Transverse colon (tissue), 4 donors: ENCODE data around the gene KHDC4. TPM values are rescaled to one million over a fixed set of nuclear protein-coding genes. Genes with fewer than 3 reads are reported as not detected.

Source experiments
- DNase-seq: peaks from one replicate; pipeline ENCODE4 v3.0.0-alpha.2; 2019
- H3K27ac ChIP-seq, 4 donors: fragments of 200-600 bp; sonication (generic); 2 replicates each; pipeline ENCODE4 v1.5.1; 2016 to 2018; ENCODE audit warnings: inconsistent platforms in 4 of 4
- H3K27me3 ChIP-seq: fragments of 200-600 bp; sonication (generic); 2 replicates; pipeline ENCODE4 v1.5.1; 2017; ENCODE audit warnings: inconsistent platforms
- H3K36me3 ChIP-seq, 4 donors: fragments of 200-600 bp; sonication (generic); 2 replicates each; pipeline ENCODE4 v1.5.1; 2017 to 2019; ENCODE audit warnings: inconsistent platforms in 4 of 4
- H3K4me1 ChIP-seq, 4 donors: fragments of 200-600 bp; sonication (generic); 2 replicates each; pipeline ENCODE4 v1.5.1; 2017 to 2020; ENCODE audit warnings: inconsistent platforms in 4 of 4
- H3K4me3 ChIP-seq, 4 donors: fragments of 200-600 bp; sonication (generic); 1 replicate in 1 of 4; 2 replicates in 3 of 4; pipeline versions ENCODE4 v1.5.1 to v1.6.1; 2017 to 2019; ENCODE audit warnings: inconsistent platforms in 4 of 4
- H3K9me3 ChIP-seq, 2 donors: fragments of 200-600 bp; sonication (generic); 2 replicates each; pipeline ENCODE4 v1.5.1; 2017 to 2019; ENCODE audit warnings: inconsistent platforms in 2 of 2
- EP300 ChIP-seq: sonication (generic); formaldehyde crosslinking; IDR thresholded peaks from one replicate; pipeline ENCODE4 v1.6.1; 2017; ENCODE audit warnings: antibody characterized with exemption, low read depth
- POLR2A ChIP-seq: fragments of 450-650 bp; IDR thresholded peaks from one replicate; pipeline ENCODE4 v1.6.1; 2016; ENCODE audit warnings: antibody characterized with exemption, mild to moderate bottlenecking, moderate library complexity
- POLR2AphosphoS5 ChIP-seq, 3 donors: sonication (generic); formaldehyde crosslinking; IDR thresholded peaks; one replicate each; pipeline ENCODE4 v1.6.1; 2016; ENCODE audit warnings: antibody characterized with exemption in 3 of 3
- WGBS, 2 donors: methylation state at CpG; one replicate each; pipeline ENCODE4 v1.1.5; 2018; ENCODE audit warnings: low coverage in 1 of 2; 5-methylcytosine and 5-hydroxymethylcytosine counted together
- in situ Hi-C, 4 donors: fragments of 200-750 bp; cut with MboI; loops; one replicate each; pipeline versions ENCODE4 v1.15.0 to v1.15.1; 2017; ENCODE audit warnings: low sequenced_read_pairs in 3 of 4, low pct_ligation_motif_present in 1 of 4, low pct_unique_long_range_greater_than_20kb in 1 of 4
- intact Hi-C: fragments of 100-400 bp; cut with DNase I; formaldehyde crosslinking; loops from one replicate; pipeline ENCODE4 v1.15.1; 2023; ENCODE audit warnings: low total_unique reads
- total RNA-seq, 4 donors: library from RNA; depleted of rRNA; stranded (reverse); fragments of >200 nt; gene quantifications; one replicate each; pipeline ENCODE4 v1.1.0, GENCODE V29; 2016
- TF ChIP-seq, protein P1 (sequence below), 5 experiments: fragments of 200-600 bp in 3 of 5; fragments of 450-650 bp in 2 of 5; sonication (generic) in 3 of 5; IDR thresholded peaks; 1 replicate in 2 of 5; 2 replicates in 3 of 5; pipeline ENCODE4 v1.5.1; 2016 to 2017; ENCODE audit warnings: antibody characterized with exemption in 5 of 5, inconsistent platforms in 3 of 5, mild to moderate bottlenecking in 2 of 5, moderate library complexity in 1 of 5

Gene KHDC4
- total RNA-seq, 4 donors from 2014 or later = 76.2 to 158 (median 98.7) TPM

DNA sequence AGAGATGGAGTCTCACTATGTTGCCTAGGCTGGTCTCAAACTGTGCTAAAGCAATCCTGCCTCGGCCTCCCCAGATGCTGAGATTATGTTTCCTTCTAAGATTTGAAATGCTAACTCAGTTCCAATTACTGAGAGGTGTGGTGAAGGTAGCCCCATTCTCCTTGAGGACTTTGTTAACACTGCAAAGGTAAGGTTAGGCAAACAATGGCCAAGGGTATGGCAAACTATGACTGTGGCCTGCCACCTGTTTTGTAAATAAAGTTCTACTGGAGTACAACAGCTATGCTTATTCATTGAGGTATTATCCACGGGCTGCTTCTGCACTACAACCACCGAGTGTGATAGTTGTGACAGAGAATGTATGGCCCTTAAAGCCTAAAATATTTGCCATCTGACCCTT lies 13.5 kb downstream of the KHDC4 start:
- Histone ChIP-seq H3K9me3 (no peaks in the 10 kb centered on the region), H3K4me1 (no peaks in the 10 kb centered on the region), H3K27ac (no peak overlapping the region), H3K4me3 (no peak overlapping the region), H3K36me3 (peaks cover 0 to 94% (median 46%) of the 10 kb centered on the region in 4 donors), H3K27me3 (no peaks in the 10 kb centered on the region)
- intact Hi-C loops (no loop called here), in situ Hi-C loops (no loop called here)
- TF ChIP-seq EP300 (no peak), POLR2AphosphoS5 (IDR thresholded peaks at IDR 0.05) (no peak), POLR2A (no peak)
- TF ChIP-seq, protein P1, sequence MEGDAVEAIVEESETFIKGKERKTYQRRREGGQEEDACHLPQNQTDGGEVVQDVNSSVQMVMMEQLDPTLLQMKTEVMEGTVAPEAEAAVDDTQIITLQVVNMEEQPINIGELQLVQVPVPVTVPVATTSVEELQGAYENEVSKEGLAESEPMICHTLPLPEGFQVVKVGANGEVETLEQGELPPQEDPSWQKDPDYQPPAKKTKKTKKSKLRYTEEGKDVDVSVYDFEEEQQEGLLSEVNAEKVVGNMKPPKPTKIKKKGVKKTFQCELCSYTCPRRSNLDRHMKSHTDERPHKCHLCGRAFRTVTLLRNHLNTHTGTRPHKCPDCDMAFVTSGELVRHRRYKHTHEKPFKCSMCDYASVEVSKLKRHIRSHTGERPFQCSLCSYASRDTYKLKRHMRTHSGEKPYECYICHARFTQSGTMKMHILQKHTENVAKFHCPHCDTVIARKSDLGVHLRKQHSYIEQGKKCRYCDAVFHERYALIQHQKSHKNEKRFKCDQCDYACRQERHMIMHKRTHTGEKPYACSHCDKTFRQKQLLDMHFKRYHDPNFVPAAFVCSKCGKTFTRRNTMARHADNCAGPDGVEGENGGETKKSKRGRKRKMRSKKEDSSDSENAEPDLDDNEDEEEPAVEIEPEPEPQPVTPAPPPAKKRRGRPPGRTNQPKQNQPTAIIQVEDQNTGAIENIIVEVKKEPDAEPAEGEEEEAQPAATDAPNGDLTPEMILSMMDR (IDR thresholded peaks at IDR 0.05) = no peak
- DNase-seq = no peak
- 88 to 100% methylated on average over 2 to 3 of the region's 3 CpGs for WGBS, 2 donors

DNA sequence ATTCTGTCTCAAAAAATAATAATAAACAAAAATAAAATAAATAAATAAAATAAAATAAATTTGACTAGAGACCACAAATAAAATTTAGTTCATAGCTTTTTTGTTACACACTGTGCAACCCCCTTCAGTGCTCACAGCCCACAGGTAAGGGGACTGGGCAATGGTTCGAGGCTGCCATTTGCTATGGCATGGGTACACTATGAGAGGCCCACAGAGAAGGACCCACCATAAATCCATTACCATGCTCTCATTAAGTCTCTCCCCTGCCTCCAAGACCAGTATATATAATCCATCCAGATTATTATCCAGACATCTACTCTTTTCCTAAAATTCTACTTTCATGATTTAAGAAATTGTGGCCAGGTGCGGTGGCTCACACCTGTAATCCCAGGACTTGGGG lies 14.4 kb downstream of the KHDC4 start:
- TF ChIP-seq POLR2A = no peak
- TF ChIP-seq EP300 = no peak
- TF ChIP-seq POLR2AphosphoS5 (IDR thresholded peaks at IDR 0.05) = no peak
- TF ChIP-seq, protein P1 (IDR thresholded peaks at IDR 0.05) = no peak
- 96 to 100% methylated on average over 2 of the region's 2 CpGs for WGBS, 2 donors
- Histone ChIP-seq H3K9me3 (no peaks in the 10 kb centered on the region), H3K4me3 (no peak overlapping the region), H3K27me3 (no peaks in the 10 kb centered on the region), H3K4me1 (no peaks in the 10 kb centered on the region), H3K36me3 (peaks cover 0 to 95% (median 47%) of the 10 kb centered on the region in 4 donors), H3K27ac (no peak overlapping the region)
- intact Hi-C loops = no loop called here
- no peak for DNase-seq
- in situ Hi-C loops = no loop called here

DNA sequence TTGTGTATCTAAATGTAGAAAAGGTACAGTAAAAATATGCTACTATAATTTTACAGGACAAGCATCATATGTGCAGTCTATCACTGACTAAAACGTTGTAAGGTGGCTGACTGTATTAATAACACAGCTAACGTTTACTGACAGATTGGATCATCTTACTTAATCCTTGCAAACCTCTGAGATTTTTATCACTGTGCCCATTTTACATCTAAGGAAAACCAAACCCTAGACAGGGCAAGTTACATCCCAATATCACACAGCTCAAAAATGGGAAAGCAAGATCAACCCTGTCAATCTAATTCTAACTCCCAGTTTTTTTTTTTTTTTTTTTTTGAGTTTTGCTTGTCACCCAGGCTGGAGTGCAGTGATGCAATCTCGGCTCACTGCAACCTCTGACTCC lies 15.6 kb downstream of the KHDC4 start:
- H3K27me3 ChIP-seq = no peaks in the 10 kb centered on the region
- peaks cover 0 to 95% (median 46%) of the 10 kb centered on the region in 4 donors for H3K36me3 ChIP-seq
- in situ Hi-C loops = no loop called here
- no peaks in the 10 kb centered on the region for H3K9me3 ChIP-seq
- no peak for DNase-seq
- WGBS, 2 donors = 67 to 72% methylated on average over 2 to 3 of the region's 3 CpGs
- intact Hi-C loops = no loop called here
- H3K27ac ChIP-seq = no peak overlapping the region
- no peak overlapping the region for H3K4me3 ChIP-seq
- TF ChIP-seq, protein P1 (IDR thresholded peaks at IDR 0.05) = no peak
- no peak for TF ChIP-seq POLR2AphosphoS5 (IDR thresholded peaks at IDR 0.05)
- no peak for TF ChIP-seq POLR2A
- no peak for TF ChIP-seq EP300
- H3K4me1 ChIP-seq = no peaks in the 10 kb centered on the region

- intact Hi-C loops (no loop called here), in situ Hi-C loops (no loop called here)
- peaks cover 0 to 20% (median 17%) of the 10 kb centered on the region in 4 donors for H3K4me1 ChIP-seq
- peaks cover 0 to 71% (median 29%) of the 10 kb centered on the region in 4 donors for H3K36me3 ChIP-seq
- H3K9me3 ChIP-seq = no peaks in the 10 kb centered on the region
- H3K27ac ChIP-seq = no peak overlapping the region
- DNase-seq = no peak
- WGBS, 2 donors = 47 to 68% methylated on average over 3 to 6 of the region's 6 CpGs
- TF ChIP-seq POLR2A (no peak), EP300 (no peak)
- no peak overlapping the region for H3K4me3 ChIP-seq
- no peaks in the 10 kb centered on the region for H3K27me3 ChIP-seq
Measured at GRCh38 chr1:155913969-155914757, 20.1 kb downstream of the KHDC4 start.
